H9 (cell line): ENCODE data around the gene SEL1L. TPM values are rescaled to one million over a fixed set of nuclear protein-coding genes. Genes with fewer than 3 reads are reported as not detected.

Source experiments
- DNase-seq: peaks from one replicate; pipeline ENCODE4 v3.0.0-alpha.2; 2017
- H2AFZ ChIP-seq: one replicate; pipeline ENCODE4 v1.6.1; 2013; ENCODE audit warnings: mild to moderate bottlenecking, low read length, control low read depth, moderate library complexity
- H2AK5ac ChIP-seq: 2 replicates; pipeline ENCODE4 v1.6.1; 2013; ENCODE audit warnings: low read length, control low read depth, mixed read lengths; ENCODE audit not compliant: insufficient read length
- H2BK120ac ChIP-seq: one replicate; pipeline ENCODE4 v1.6.1; 2013; ENCODE audit warnings: low read depth, mild to moderate bottlenecking, low read length, control low read depth, inconsistent platforms; ENCODE audit not compliant: poor library complexity, severe bottlenecking
- H2BK12ac ChIP-seq: 2 replicates; pipeline ENCODE4 v1.6.1; 2013; ENCODE audit warnings: low read length, control low read depth, mixed read lengths, low read depth; ENCODE audit not compliant: insufficient read length
- H2BK15ac ChIP-seq: 2 replicates; pipeline ENCODE4 v1.6.1; 2013; ENCODE audit warnings: low read depth, low read length, control low read depth
- H2BK20ac ChIP-seq: one replicate; pipeline ENCODE4 v1.6.1; 2013; ENCODE audit warnings: low read depth, mild to moderate bottlenecking, low read length, control low read depth, inconsistent platforms; ENCODE audit not compliant: poor library complexity, severe bottlenecking
- H2BK5ac ChIP-seq: 2 replicates; pipeline ENCODE4 v1.6.1; 2013; ENCODE audit warnings: low read length, control low read depth, mixed read lengths; ENCODE audit not compliant: insufficient read length
- H3K14ac ChIP-seq: 2 replicates; pipeline ENCODE4 v1.6.1; 2013; ENCODE audit warnings: low read length, control low read depth; ENCODE audit not compliant: insufficient read depth
- H3K18ac ChIP-seq: 2 replicates; pipeline ENCODE4 v1.6.1; 2013; ENCODE audit warnings: low read depth, mild to moderate bottlenecking, mixed read lengths, low read length, control low read depth; ENCODE audit not compliant: insufficient read length
- H3K23ac ChIP-seq: 2 replicates; pipeline ENCODE4 v1.6.1; 2013; ENCODE audit warnings: low read length, control low read depth, mixed read lengths, low read depth; ENCODE audit not compliant: insufficient read length
- H3K23me2 ChIP-seq: 2 replicates; pipeline ENCODE4 v1.6.1; 2013; ENCODE audit warnings: low read depth, mild to moderate bottlenecking, mixed read lengths, low read length, control low read depth; ENCODE audit not compliant: insufficient read length, poor library complexity, severe bottlenecking
- H3K27ac ChIP-seq: 2 replicates; pipeline ENCODE4 v1.5.1; 2013; ENCODE audit warnings: low read length, control low read depth, mixed read lengths, low read depth; ENCODE audit not compliant: insufficient read length
- H3K27me3 ChIP-seq: 2 replicates; pipeline ENCODE4 v1.6.1; 2013; ENCODE audit warnings: low read length, control low read depth, inconsistent platforms; ENCODE audit not compliant: insufficient read depth
- H3K4ac ChIP-seq: 2 replicates; pipeline ENCODE4 v1.6.1; 2013; ENCODE audit warnings: low read depth, mild to moderate bottlenecking, control low read depth, inconsistent platforms, low read length, moderate library complexity
- H3K4me1 ChIP-seq: 2 replicates; pipeline ENCODE4 v1.6.1; 2013; ENCODE audit warnings: low read length, control low read depth, inconsistent platforms; ENCODE audit not compliant: insufficient read depth
- H3K4me2 ChIP-seq: 2 replicates; pipeline ENCODE4 v1.6.1; 2013; ENCODE audit warnings: low read length, control low read depth, mixed read lengths; ENCODE audit not compliant: insufficient read length, insufficient read depth
- H3K56ac ChIP-seq: 2 replicates; pipeline ENCODE4 v1.6.1; 2013; ENCODE audit warnings: low read depth, mild to moderate bottlenecking, mixed read lengths, low read length, control low read depth; ENCODE audit not compliant: insufficient read length
- H3K79me1 ChIP-seq: 2 replicates; pipeline ENCODE4 v1.6.1; 2013; ENCODE audit warnings: low read depth, mild to moderate bottlenecking, moderate library complexity, low read length, control low read depth, inconsistent platforms; ENCODE audit not compliant: insufficient read depth, poor library complexity, severe bottlenecking
- H3K79me2 ChIP-seq: 2 replicates; pipeline ENCODE4 v1.6.1; 2013; ENCODE audit warnings: low read length, control low read depth, inconsistent platforms; ENCODE audit not compliant: insufficient read depth
- H3K9ac ChIP-seq: 2 replicates; pipeline ENCODE4 v1.6.1; 2013; ENCODE audit warnings: low read length, control low read depth, mixed read lengths; ENCODE audit not compliant: insufficient read length; ENCODE audit errors: extremely low read depth
- H3K9me3 ChIP-seq: one replicate; pipeline ENCODE4 v1.6.1; 2013; ENCODE audit warnings: low read depth, low read length, inconsistent platforms; ENCODE audit not compliant: control insufficient read depth
- H3T11ph ChIP-seq: one replicate; pipeline ENCODE4 v1.6.1; 2013; ENCODE audit warnings: mild to moderate bottlenecking, low read length, control low read depth, inconsistent platforms
- H4K20me1 ChIP-seq: one replicate; pipeline ENCODE4 v1.6.1; 2013; ENCODE audit not compliant: control insufficient read depth, insufficient read length, insufficient read depth
- H4K5ac ChIP-seq: 2 replicates; pipeline ENCODE4 v1.6.1; 2013; ENCODE audit warnings: low read depth, mild to moderate bottlenecking, mixed read lengths, low read length, control low read depth; ENCODE audit not compliant: insufficient read length
- H4K8ac ChIP-seq: replicated peaks from 2 replicates; pipeline ENCODE4 v1.6.1; 2013; ENCODE audit warnings: low read length, control low read depth, mixed read lengths, low read depth; ENCODE audit not compliant: insufficient read length
- H4K91ac ChIP-seq: 2 replicates; pipeline ENCODE4 v1.6.1; 2013; ENCODE audit warnings: low read depth, mild to moderate bottlenecking, moderate library complexity, mixed read lengths, low read length, control low read depth; ENCODE audit not compliant: insufficient read length
- H3K27ac Mint-ChIP-seq, 3 experiments: 2 replicates in 2 of 3; 3 replicates in 1 of 3; pipeline ENCODE4 v1.8.0; 2020 to 2021; ENCODE audit warnings: mixed read lengths in 3 of 3, mild to moderate bottlenecking in 1 of 3, moderate library complexity in 1 of 3
- H3K27me3 Mint-ChIP-seq: 2 replicates; pipeline ENCODE4 v1.8.0; 2021; ENCODE audit warnings: low read depth, mild to moderate bottlenecking, moderate library complexity, mixed read lengths
- H3K36me3 Mint-ChIP-seq, 3 experiments: 2 replicates in 2 of 3; 3 replicates in 1 of 3; pipeline ENCODE4 v1.8.0; 2020 to 2021; ENCODE audit warnings: low read depth in 3 of 3, mixed read lengths in 3 of 3; ENCODE audit not compliant: insufficient read depth in 1 of 3
- H3K4me1 Mint-ChIP-seq, 2 experiments: 2 replicates each; pipeline ENCODE4 v1.8.0; 2020; ENCODE audit warnings: mixed read lengths in 2 of 2
- H3K4me3 Mint-ChIP-seq, 2 experiments: 2 replicates in 1 of 2; 3 replicates in 1 of 2; pipeline ENCODE4 v1.8.0; 2020 to 2021; ENCODE audit warnings: mild to moderate bottlenecking in 2 of 2, mixed read lengths in 2 of 2, moderate library complexity in 1 of 2
- H3K9me3 Mint-ChIP-seq, 2 experiments: 2 replicates in 1 of 2; 3 replicates in 1 of 2; pipeline ENCODE4 v1.8.0; 2020; ENCODE audit warnings: mild to moderate bottlenecking in 2 of 2, mixed read lengths in 2 of 2, moderate library complexity in 1 of 2
- CTCF ChIP-seq: fragments of 200-600 bp; sonication (generic); conservative IDR thresholded peaks from 3 replicates; pipeline ENCODE4 v1.8.0; 2021; ENCODE audit warnings: antibody characterized with exemption, mild to moderate bottlenecking
- WGBS: extraction: QIAGEN DNeasy Blood & Tissue Kit; methylation state at CpG from one replicate; pipeline ENCODE4 v1.1.7; 2013; ENCODE audit warnings: missing lambda C conversion rate, low lambda C conversion rate, mixed read lengths; ENCODE audit not compliant: insufficient read length; ENCODE audit errors: extremely low coverage; 5-methylcytosine and 5-hydroxymethylcytosine counted together
- total RNA-seq: library from RNA; stranded (reverse); gene quantifications from 2 replicates; pipeline ENCODE4 v1.2.1, GENCODE V29; 2021

SEL1L gene
- total RNA-seq, 1 experiment from 2014 or later = 27.5 TPM

GRCh38 chr14:81504864-81505263, 28.8 kb downstream of the SEL1L start:
- H3K4me3 Mint-ChIP-seq = no peak overlapping the region
- no peaks in the 10 kb centered on the region for H3K4me1 ChIP-seq
- no peak overlapping the region for H2BK20ac ChIP-seq
- H2AK5ac ChIP-seq = no peak overlapping the region
- peaks cover 2 to 3% of the 10 kb centered on the region in 2 experiments for H3K4me1 Mint-ChIP-seq
- H3K27me3 ChIP-seq = no peaks in the 10 kb centered on the region
- TF ChIP-seq CTCF = no peak
- no peak overlapping the region for H2BK5ac ChIP-seq
- no peak overlapping the region for H3K4me2 ChIP-seq
- no peak overlapping the region for H3K23ac ChIP-seq
- H3K18ac ChIP-seq = no peak overlapping the region
- no peak overlapping the region for H3K14ac ChIP-seq
- no peak overlapping the region for H2BK15ac ChIP-seq
- H4K5ac ChIP-seq = no peak overlapping the region
- no peaks in the 10 kb centered on the region for H3K9me3 Mint-ChIP-seq
- H3K4ac ChIP-seq = no peak overlapping the region
- no peak overlapping the region for H3K27ac Mint-ChIP-seq
- H3K79me1 ChIP-seq = no peaks in the 10 kb centered on the region
- H2AFZ ChIP-seq = no peak overlapping the region
- no peak for DNase-seq
- H3K56ac ChIP-seq = no peak overlapping the region
- no peak overlapping the region for H4K91ac ChIP-seq
- H3K27me3 Mint-ChIP-seq = no peaks in the 10 kb centered on the region
- H2BK12ac ChIP-seq = no peak overlapping the region
- no peak overlapping the region for H4K8ac ChIP-seq
- H3T11ph ChIP-seq = no peak overlapping the region
- no peaks in the 10 kb centered on the region for H3K23me2 ChIP-seq
- H3K9ac ChIP-seq = no peak overlapping the region
- peaks cover 7 to 25% (median 25%) of the 10 kb centered on the region in 3 experiments; a peak in 6 of 7 replicates for H3K36me3 Mint-ChIP-seq
- H3K79me2 ChIP-seq = no peaks in the 10 kb centered on the region
- H4K20me1 ChIP-seq = no peaks in the 10 kb centered on the region
- H2BK120ac ChIP-seq = no peak overlapping the region
- no CpG with 5 or more reads among the region's 2 CpGs for WGBS
- no peaks in the 10 kb centered on the region for H3K9me3 ChIP-seq
- no peak overlapping the region for H3K27ac ChIP-seq
